Heart right ventricle (tissue), 16 donors: ENCODE data around the gene IFI44L. TPM values are rescaled to one million over a fixed set of nuclear protein-coding genes. Genes with fewer than 3 reads are reported as not detected.

Source experiments
- ATAC-seq, 8 donors: fragments of 200-7000 bp; cut with Tn5 transposase; one replicate each; pipeline ENCODE4 v1.9.1; 2020; ENCODE audit warnings: mild to moderate bottlenecking in 8 of 8, moderate library complexity in 8 of 8, moderate number of reproducible peaks in 1 of 8
- DNase-seq, 2 donors: peaks; one replicate each; pipeline ENCODE4 v3.0.0-alpha.2; 2020
- H3K27ac ChIP-seq, 10 donors: fragments of 200-600 bp; sonication (generic) in 2 of 10; one replicate each; pipeline versions ENCODE4 v1.5.0 to v1.8.0; 2020 to 2022; ENCODE audit warnings: mild to moderate bottlenecking in 3 of 10
- H3K27me3 ChIP-seq, 7 donors: fragments of 200-600 bp; one replicate each; pipeline ENCODE4 v1.8.0; 2021 to 2022; ENCODE audit warnings: mild to moderate bottlenecking in 2 of 7
- H3K36me3 ChIP-seq, 9 donors: fragments of 200-600 bp; sonication (generic) in 1 of 9; one replicate each; pipeline versions ENCODE4 v1.5.0 to v1.8.0; 2020 to 2022; ENCODE audit warnings: mild to moderate bottlenecking in 2 of 9
- H3K4me1 ChIP-seq, 9 donors: fragments of 200-600 bp; sonication (generic) in 1 of 9; one replicate each; pipeline versions ENCODE4 v1.5.0 to v1.8.0; 2020 to 2022; ENCODE audit warnings: mild to moderate bottlenecking in 4 of 9
- H3K4me3 ChIP-seq, 10 donors: fragments of 200-600 bp; sonication (generic) in 2 of 10; one replicate each; pipeline versions ENCODE4 v1.5.0 to v1.8.0; 2020 to 2022; ENCODE audit warnings: mild to moderate bottlenecking in 7 of 10, moderate library complexity in 2 of 10
- H3K9me3 ChIP-seq, 11 donors: fragments of 200-600 bp in 10 of 11; sonication (generic) in 2 of 11; one replicate each; pipeline versions ENCODE4 v1.5.0 to v1.8.0; 2013 to 2022; ENCODE audit warnings: mild to moderate bottlenecking in 2 of 11, control low read depth in 1 of 11, moderate library complexity in 1 of 11
- CTCF ChIP-seq, 9 donors: fragments of 200-600 bp; sonication (generic) in 2 of 9; IDR thresholded peaks; one replicate each; pipeline versions ENCODE4 v1.5.0 to v1.8.0; 2021 to 2022; ENCODE audit warnings: antibody characterized with exemption in 9 of 9, mild to moderate bottlenecking in 5 of 9, moderate library complexity in 1 of 9
- WGBS, 2 donors: extraction: QIAGEN DNeasy Blood & Tissue Kit; methylation state at CpG; one replicate each; pipeline ENCODE4 v1.1.7; 2013; ENCODE audit warnings: inconsistent platforms in 1 of 2; 5-methylcytosine and 5-hydroxymethylcytosine counted together
- intact Hi-C, 10 donors: fragments of 100-400 bp; cut with DNase I; formaldehyde crosslinking; loops; one replicate each; pipeline versions ENCODE4 v1.11.1 to v1.14.2; 2022
- polyA plus RNA-seq, 2 donors: library from polyadenylated mRNA; stranded (reverse); fragments of 200-250 nt; gene quantifications; one replicate each; pipeline ENCODE4 v1.2.3, GENCODE V29; 2013
- total RNA-seq, 10 donors: library from RNA; stranded (reverse); fragmentation: NEBNext Ultra II Directional in 3 of 10; extraction: Animal tissue kit (Norgen Biotek cat#: 25700) in 3 of 10; gene quantifications; one replicate each; pipeline versions ENCODE4 v1.2.1 to v1.2.4, GENCODE V29; 2021 to 2023
- donor health status: Arrhythmogenic right ventricular cardiomyopathy.
- donor health status: ischemic (EF 13 %, LVEDD 7.1; RV severe dilation, severe dysfunction).
- donor health status: healthy with polysubstance abuse.
- donor health status: DM: no; HTN: yes; CAD: no.
- donor health status: DM: no; HTN: no; CAD: no.
- donor health status: ischemic (EF 25% LVEDD 6.9; RV normal size, moderate dysfunction).
- donor health status: ischemic (EF 25% LVEDD 5.7; RV mildly dilated, moderate dysfunction).
- donor health status: healthy.
- donor health status: DM: yes; HTN: yes; CAD: no.
- donor health status: Ischemic cardiomyopathy.
- donor health status: ischemic (EF 35%, LVEDD 5.7; RV mildly dilated, moderate dysfunction).
- donor health status: nonischemic (EF 11% LVEDD 7.7; RV severe dilation, severe dysfunction).
- donor health status: DM: yes; HTN: yes; CAD: no.
- donor health status: PGD.
- donor health status: ischemic (EF 29% LVEDD 5.4; RV normal size, mild dysfunction).
- donor health status: nonischemic (EF 23%, LVEDD 6.1; RV moderate dilation, normal function).

The IFI44L gene
- total and polyA plus RNA-seq, 12 donors = 3.0 to 47.7 (median 11.0) TPM

GRCh38 chr1:78672428-78672827, 52.2 kb downstream of the IFI44L start:
- no peak for DNase-seq
- H3K4me1 ChIP-seq = no peaks in the 10 kb centered on the region
- intact Hi-C loops = loop anchor here in 4 of 10 donors (5.0 to 10.0 kb wide), 6 partner anchors 55 to 535 kb away; no protein-coding TSS in a partner anchor
- TF ChIP-seq CTCF (IDR thresholded peaks at IDR 0.05) = no peak
- ATAC-seq = no peak
- no peaks in the 10 kb centered on the region for H3K9me3 ChIP-seq
- WGBS, 2 donors = 55 to 88% methylated on average over 1 of the region's 1 CpG
- H3K27ac ChIP-seq = no peak overlapping the region
- no peaks in the 10 kb centered on the region for H3K27me3 ChIP-seq
- peaks cover 0 to 5% (median 0%) of the 10 kb centered on the region in 9 donors for H3K36me3 ChIP-seq
- H3K4me3 ChIP-seq = no peak overlapping the region

GRCh38 chr1:78673120-78673519, 52.9 kb downstream of the IFI44L start:
- no peak overlapping the region for H3K27ac ChIP-seq
- peaks cover 0 to 5% (median 0%) of the 10 kb centered on the region in 9 donors for H3K36me3 ChIP-seq
- H3K27me3 ChIP-seq = no peaks in the 10 kb centered on the region
- intact Hi-C loops = loop anchor here in 4 of 10 donors (5.0 to 10.0 kb wide), 6 partner anchors 56 to 536 kb away; no protein-coding TSS in a partner anchor
- ATAC-seq = no peak
- H3K4me3 ChIP-seq = no peak overlapping the region
- 82 to 86% methylated on average over 5 of the region's 5 CpGs for WGBS, 2 donors
- H3K4me1 ChIP-seq = no peaks in the 10 kb centered on the region
- TF ChIP-seq CTCF (IDR thresholded peaks at IDR 0.05) = no peak
- DNase-seq = no peak
- H3K9me3 ChIP-seq = no peaks in the 10 kb centered on the region

GRCh38 chr1:78676347-78676982, 56.2 kb downstream of the IFI44L start:
- ATAC-seq = peak in 1 of 8 donors; percentile 64

GRCh38 chr1:78676993-78677392, 56.7 kb downstream of the IFI44L start:
- DNase-seq (no peak), ATAC-seq (no peak)
- no peaks in the 10 kb centered on the region for H3K9me3 ChIP-seq
- peaks cover 0 to 5% (median 0%) of the 10 kb centered on the region in 9 donors for H3K36me3 ChIP-seq
- no peak overlapping the region for H3K27ac ChIP-seq
- 56 to 59% methylated on average over 3 of the region's 3 CpGs for WGBS, 2 donors
- no peak for TF ChIP-seq CTCF (IDR thresholded peaks at IDR 0.05)
- no peaks in the 10 kb centered on the region for H3K4me1 ChIP-seq
- no peaks in the 10 kb centered on the region for H3K27me3 ChIP-seq
- intact Hi-C loops = loop anchor here in 9 of 10 donors (1.0 to 10.0 kb wide), 9 partner anchors 60 to 535 kb away; no protein-coding TSS in a partner anchor
- no peak overlapping the region for H3K4me3 ChIP-seq

More at GRCh38 chr1:78676347-78676982, 56.2 kb downstream of the IFI44L start:
- WGBS, 2 donors = 41 to 42% methylated on average over 9 of the region's 9 CpGs
- no peak overlapping the region for H3K27ac ChIP-seq
- intact Hi-C loops = loop anchor here in 9 of 10 donors (1.0 to 10.0 kb wide), 9 partner anchors 59 to 534 kb away; no protein-coding TSS in a partner anchor
- peak in 1 of 2 donors; percentile 64 for DNase-seq
- H3K9me3 ChIP-seq = no peaks in the 10 kb centered on the region
- no peaks in the 10 kb centered on the region for H3K27me3 ChIP-seq
- no peak overlapping the region for H3K4me3 ChIP-seq
- peaks cover 0 to 5% (median 0%) of the 10 kb centered on the region in 9 donors for H3K36me3 ChIP-seq
- H3K4me1 ChIP-seq = no peaks in the 10 kb centered on the region
- peak; percentile 80 to 93 (median 86) for TF ChIP-seq CTCF (IDR thresholded peaks at IDR 0.05)
